SK-N-SH (cell line): ENCODE measurements around the gene MNT. TPM values are rescaled to one million over a fixed set of nuclear protein-coding genes. Genes with fewer than 3 reads are reported as not detected.

Experiments used
- CTCF ChIA-PET: fragments of 300-600, 350-600 bp; formaldehyde crosslinking; extraction: SDS; loops from one replicate; lab custom pipeline; 2021; lab: Yijun Ruan, JAX
- POLR2A ChIA-PET: fragments of 350-600 bp; sonication (Branson Sonifier 250); formaldehyde crosslinking; extraction: SDS; loops from one replicate; lab custom pipeline; 2020; ENCODE audit warnings: antibody characterized with exemption, inconsistent platforms; lab: Yijun Ruan, JAX
- DNase-seq: peaks from one replicate; pipeline ENCODE4 v3.0.0; 2012
- H2AFZ ChIP-seq: fragments of 200-600 bp; sonication (generic); 2 replicates; pipeline ENCODE4 v1.8.1; 2016; ENCODE audit warnings: antibody characterized with exemption, mild to moderate bottlenecking, low read depth
- H3F3A ChIP-seq: fragments of 200-600 bp; sonication (generic); replicated peaks from 2 replicates; pipeline ENCODE3; 2016; ENCODE audit warnings: antibody characterized with exemption, mild to moderate bottlenecking; ENCODE audit not compliant: insufficient read depth
- H3K27ac ChIP-seq, 2 experiments: fragments of 200-500 bp in 1 of 2; fragments of 200-600 bp in 1 of 2; sonication (Bioruptor generic) in 1 of 2; sonication (generic), shearing (Covaris generic) in 1 of 2; 2 replicates each; pipeline versions ENCODE4 v1.5.1 to v1.6.1; 2014 to 2016; ENCODE audit warnings: low read depth in 2 of 2, inconsistent platforms in 1 of 2, low read length in 1 of 2, mild to moderate bottlenecking in 1 of 2, mixed read lengths in 1 of 2
- H3K27me3 ChIP-seq: fragments of 200-600 bp; sonication (generic), shearing (Covaris generic); 2 replicates; pipeline ENCODE4 v1.6.1; 2016; ENCODE audit warnings: mixed run types; ENCODE audit not compliant: insufficient read depth
- H3K36me3 ChIP-seq, 2 experiments: fragments of 200-500 bp in 1 of 2; fragments of 200-600 bp in 1 of 2; sonication (Bioruptor generic) in 1 of 2; sonication (generic) in 1 of 2; replicated peaks in 1 of 2; 2 replicates each; pipeline versions ENCODE3 to v1.5.1; 2014 to 2016; ENCODE audit warnings: low read length in 1 of 2, mild to moderate bottlenecking in 1 of 2; ENCODE audit not compliant: insufficient read depth in 2 of 2, control insufficient read depth in 1 of 2
- H3K4me1 ChIP-seq, 2 experiments: fragments of 200-500 bp in 1 of 2; fragments of 200-600 bp in 1 of 2; sonication (Bioruptor generic) in 1 of 2; sonication (generic), shearing (Covaris generic) in 1 of 2; 2 replicates each; pipeline versions ENCODE4 v1.5.1 to v1.6.1; 2014 to 2016; ENCODE audit warnings: low read depth in 1 of 2, low read length in 1 of 2, mixed run types in 1 of 2; ENCODE audit not compliant: insufficient read depth in 2 of 2, control insufficient read depth in 1 of 2
- H3K4me2 ChIP-seq: fragments of 200-600 bp; sonication (generic), shearing (Covaris generic); 2 replicates; pipeline ENCODE4 v1.6.1; 2017; ENCODE audit warnings: mixed run types
- H3K4me3 ChIP-seq, 2 experiments: fragments of 200-500 bp in 1 of 2; fragments of 200-600 bp in 1 of 2; sonication (Bioruptor generic) in 1 of 2; sonication (generic), shearing (Covaris generic) in 1 of 2; 2 replicates each; pipeline versions ENCODE4 v1.5.1 to v1.8.1; 2014 to 2016; ENCODE audit warnings: low read depth in 2 of 2, inconsistent platforms in 1 of 2, low read length in 1 of 2, mild to moderate bottlenecking in 1 of 2, mixed read lengths in 1 of 2, moderate library complexity in 1 of 2
- H3K79me2 ChIP-seq: fragments of 200-600 bp; sonication (generic); 2 replicates; pipeline ENCODE4 v1.8.1; 2017; ENCODE audit warnings: mild to moderate bottlenecking; ENCODE audit not compliant: insufficient read depth
- H3K9ac ChIP-seq: fragments of 200-600 bp; sonication (generic); 2 replicates; pipeline ENCODE4 v1.6.1; 2017; ENCODE audit warnings: mixed run types
- H3K9me2 ChIP-seq: fragments of 200-600 bp; sonication (generic); 2 replicates; pipeline ENCODE4 v1.6.1; 2017; ENCODE audit warnings: mixed run types
- H3K9me3 ChIP-seq: fragments of 200-600 bp; sonication (generic); 2 replicates; pipeline ENCODE4 v1.6.1; 2017; ENCODE audit warnings: mixed run types, mild to moderate bottlenecking, moderate library complexity
- H4K20me1 ChIP-seq: fragments of 200-600 bp; sonication (generic); 2 replicates; pipeline ENCODE4 v1.6.1; 2017; ENCODE audit warnings: mild to moderate bottlenecking, mixed run types; ENCODE audit not compliant: insufficient read depth
- CHD2 ChIP-seq: fragments of 150-350 bp; IDR thresholded peaks from 2 replicates; pipeline ENCODE4 v1.6.1; 2018; ENCODE audit warnings: low read length; ENCODE audit not compliant: partially characterized antibody
- CTCF ChIP-seq: fragments of 200-600 bp; sonication (generic); IDR thresholded peaks from 2 replicates; pipeline ENCODE4 v1.6.1; 2017; ENCODE audit warnings: antibody characterized with exemption, mild to moderate bottlenecking, moderate library complexity
- FOXJ3 ChIP-seq: sonication (generic); formaldehyde crosslinking; IDR thresholded peaks from 2 replicates; pipeline ENCODE4 v1.5.1; 2020; ENCODE audit warnings: mild to moderate bottlenecking, missing genetic modification reagents
- GABPA ChIP-seq: IDR thresholded peaks from 2 replicates; pipeline ENCODE4 v1.4.0; 2012; ENCODE audit warnings: low read depth, mild to moderate bottlenecking
- JUND ChIP-seq: IDR thresholded peaks from 2 replicates; pipeline ENCODE4 v1.4.0; 2012
- MXI1 ChIP-seq: IDR thresholded peaks from 2 replicates; pipeline ENCODE4 v1.6.1; 2012; ENCODE audit warnings: mild to moderate bottlenecking, low read depth, low read length, improper control_type of control experiment
- NRF1 ChIP-seq: IDR thresholded peaks from 2 replicates; pipeline ENCODE4 v1.6.1; 2012; ENCODE audit warnings: low read depth, mild to moderate bottlenecking, low read length
- POLR2AphosphoS5 ChIP-seq: IDR thresholded peaks from 2 replicates; pipeline ENCODE4 v1.6.1; 2012; ENCODE audit warnings: low read depth, low read length
- RAD21 ChIP-seq: IDR thresholded peaks from 2 replicates; pipeline ENCODE4 v1.6.1; 2012; ENCODE audit warnings: mild to moderate bottlenecking, low read length
- REST ChIP-seq: IDR thresholded peaks from 2 replicates; pipeline ENCODE4 v1.6.1; 2012; ENCODE audit warnings: mild to moderate bottlenecking, low read depth, low read length, moderate library complexity
- RFX5 ChIP-seq: IDR thresholded peaks from 2 replicates; pipeline ENCODE4 v1.6.1; 2012; ENCODE audit warnings: mild to moderate bottlenecking, improper control_type of control experiment, low read length
- SMC3 ChIP-seq: IDR thresholded peaks from 2 replicates; pipeline ENCODE4 v1.6.1; 2012; ENCODE audit warnings: low read depth, low read length, improper control_type of control experiment
- TAF1 ChIP-seq: IDR thresholded peaks from 2 replicates; pipeline ENCODE4 v1.6.1; 2012; ENCODE audit warnings: low read depth, mild to moderate bottlenecking, low read length, moderate library complexity, borderline replicate concordance
- TEAD4 ChIP-seq: IDR thresholded peaks from 2 replicates; pipeline ENCODE4 v1.4.0; 2012; ENCODE audit warnings: mild to moderate bottlenecking, borderline replicate concordance; ENCODE audit not compliant: insufficient read depth
- USF2 ChIP-seq: fragments of 150-350 bp; IDR thresholded peaks from 2 replicates; pipeline ENCODE4 v1.6.1; 2017; ENCODE audit warnings: antibody characterized with exemption, low read length, low read depth, borderline replicate concordance
- WGBS: methylation state at CpG from one replicate; pipeline ENCODE4 v1.1.6; 2017; ENCODE audit warnings: low lambda C conversion rate; 5-methylcytosine and 5-hydroxymethylcytosine counted together
- polyA plus RNA-seq, 3 experiments: library from polyadenylated mRNA; depleted of rRNA; stranded (reverse); fragments of >200 nt; gene quantifications; 2 replicates each; pipeline ENCODE4 v1.2.3, GENCODE V29; 2012

MNT gene
- polyA plus RNA-seq, 1 of the 3 experiments (the other 2 are of a cell fraction) = 7.1 TPM

- Histone ChIP-seq H3K4me1 (peaks cover 6 to 10% of the 10 kb centered on the region in 2 experiments; a peak in 2 of 4 replicates), H3K9ac (no peak overlapping the region), H3K4me2 (peak overlapping the region; percentile 12; the same call in 1 of the 2 replicates), H2AFZ (no peak overlapping the region), H3K4me3 (no peak overlapping the region), H3K27me3 (no peaks in the 10 kb centered on the region), H3F3A (peaks cover 11% of the 10 kb centered on the region), H4K20me1 (no peaks in the 10 kb centered on the region; the same call in 1 of the 2 replicates), H3K79me2 (0 out of 2 replicates have a peak, but pooled peaks cover 5% of the 10 kb centered on the region), H3K36me3 (peaks cover 6 to 21% of the 10 kb centered on the region in 2 experiments), H3K9me2 (no peaks in the 10 kb centered on the region), H3K9me3 (no peaks in the 10 kb centered on the region), H3K27ac (peak overlapping the region; percentile 41 to 44; a peak in 3 of 4 replicates)
- TF ChIP-seq SMC3 (no peak), GABPA (no peak), NRF1 (no peak), RFX5 (peak; percentile 96)
- ChIA-PET POLR2A (interaction anchor here (1.1 kb wide), 1 partner anchor 12 kb away, joined by 5 read pairs; the partner anchor contains the start of gene TSR1), CTCF (interaction anchor here (0.7 to 1.0 kb wide), 2 partner anchors 12 to 34 kb away, joined by 3 to 4 read pairs; partner anchors contain the start of gene TSR1)
- DNase-seq = no peak
- 77% methylated on average over 10 of the region's 11 CpGs for WGBS
Observed at GRCh38 chr17:2347805-2348685, 52.8 kb downstream of the MNT start.

- H3F3A ChIP-seq = peaks cover 6% of the 10 kb centered on the region
- peaks cover 9 to 27% of the 10 kb centered on the region in 2 experiments for H3K36me3 ChIP-seq
- ChIA-PET CTCF (interaction anchor here (0.8 to 1.7 kb wide), 3 partner anchors 37 to 70 kb away, joined by 3 to 10 read pairs (median 3); no protein-coding TSS in a partner anchor), POLR2A (no interaction called here)
- H3K9ac ChIP-seq = no peak overlapping the region
- WGBS = 100% methylated on average over 3 of the region's 8 CpGs
- DNase-seq = no peak
- TF ChIP-seq NRF1 = no peak
- TF ChIP-seq TEAD4 = no peak
- no peak for TF ChIP-seq USF2
- TF ChIP-seq POLR2AphosphoS5 = no peak
- no peak for TF ChIP-seq TAF1
- no peak for TF ChIP-seq RAD21
- TF ChIP-seq CTCF = no peak
- no peak for TF ChIP-seq JUND
- TF ChIP-seq FOXJ3 (CRISPR knock-in tag) = no peak
- no peak for TF ChIP-seq MXI1
- TF ChIP-seq REST = no peak
- no peak for TF ChIP-seq CHD2
- H3K9me2 ChIP-seq = no peaks in the 10 kb centered on the region
- H4K20me1 ChIP-seq = peaks cover 12% of the 10 kb centered on the region
- H3K4me2 ChIP-seq = no peak overlapping the region
- H3K4me3 ChIP-seq = no peak overlapping the region
- peaks cover 16% of the 10 kb centered on the region; the same call in 1 of the 2 replicates for H3K79me2 ChIP-seq
- peaks cover 6 to 10% of the 10 kb centered on the region in 2 experiments; a peak in 2 of 4 replicates for H3K4me1 ChIP-seq
- H3K27ac ChIP-seq = no peak overlapping the region
- H3K27me3 ChIP-seq = no peaks in the 10 kb centered on the region
- no peaks in the 10 kb centered on the region for H3K9me3 ChIP-seq
- no peak overlapping the region for H2AFZ ChIP-seq
Observed at GRCh38 chr17:2346475-2346874, 54.4 kb downstream of the MNT start.
